Measurements from ENCODE around the gene MRTFB.

- TF ChIP-seq CTCF (IDR thresholded peaks at IDR 0.05) (peak in 2 of 5 experiments; percentile 21 to 25), POLR2AphosphoS5 (IDR thresholded peaks at IDR 0.05) (no peak), POLR2A (IDR thresholded peaks at IDR 0.05) (no peak)
Measured at GRCh38 chr16:14289692-14290340, 218.7 kb downstream of the MRTFB start.
